ENCODE data around the gene PANX2. TPM values are rescaled to one million over a fixed set of nuclear protein-coding genes. Genes with fewer than 3 reads are reported as not detected.

PANX2 gene
- total and polyA plus RNA-seq, 2 donors (not counting 1 experiment from before 2014, with no cell fraction given) = 0.04 to 0.59 TPM

DNA sequence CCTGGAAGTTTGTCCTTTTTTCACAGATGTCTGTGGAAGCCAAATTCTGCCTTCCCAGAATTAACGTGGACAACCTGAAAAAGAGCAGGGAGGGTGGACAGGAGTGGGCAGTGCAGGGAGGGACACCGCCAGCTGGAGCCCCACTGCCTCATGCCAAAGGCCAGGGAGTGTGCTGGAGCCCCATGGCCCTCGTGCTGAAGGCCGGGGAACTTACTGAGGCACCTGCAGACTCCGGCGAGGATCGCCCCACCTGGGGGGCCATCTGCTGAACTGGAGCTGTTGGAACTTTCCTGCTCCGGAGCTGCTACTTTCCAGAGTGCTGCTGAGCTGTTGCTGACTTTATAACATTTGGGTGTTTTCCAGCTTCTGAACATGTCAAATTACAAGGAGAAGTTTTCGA lies 45.5 kb upstream of the PANX2 start:
- no peaks in the 10 kb centered on the region for H3K79me2 ChIP-seq (ENCODE audit: control insufficient read depth, insufficient read depth, low read length)
- no peaks in the 10 kb centered on the region for H3K4me1 Mint-ChIP-seq
- H3K9me3 ChIP-seq (ENCODE audit: control extremely low read depth in 1 of 3, control insufficient read depth in 2 of 3, insufficient read depth in 1 of 3, low read length in 2 of 3) = peaks cover 0 to 33% (median 8%) of the 10 kb centered on the region in 3 donors
- CTCF ChIA-PET = interaction anchor here (0.7 kb wide), 1 partner anchor 12 kb away, joined by 3 read pairs; no protein-coding TSS in a partner anchor
- DNase-seq (no peak), ATAC-seq (ENCODE audit: low read depth) (no peak)
- no peak overlapping the region for H3K27ac ChIP-seq (ENCODE audit: low read length in 2 of 2)
- H2AFZ ChIP-seq (ENCODE audit: insufficient read depth, low read depth, low read length, poor library complexity, severe bottlenecking) = no peak overlapping the region
- H3K4me3 Mint-ChIP-seq = no peak overlapping the region
- WGBS (ENCODE audit: insufficient coverage) = 93% methylated on average over 9 of the region's 9 CpGs
- intact Hi-C loops (cut with micrococcal nuclease) = no loop called here
- POLR2A ChIA-PET = no interaction called here
- no peak for TF ChIP-seq CTCF (IDR thresholded peaks at IDR 0.05)
- TF ChIP-seq EZH2 (IDR thresholded peaks at IDR 0.05; ENCODE audit: borderline replicate concordance, insufficient read depth, low read depth, low read length, poor library complexity, severe bottlenecking) = no peak
- no peaks in the 10 kb centered on the region for H4K20me1 ChIP-seq (ENCODE audit: control insufficient read depth, insufficient read depth, low read length, poor library complexity, severe bottlenecking)
- H3K27me3 Mint-ChIP-seq = peaks cover 37% of the 10 kb centered on the region
- H3K36me3 ChIP-seq (replicated peaks in 1 of 2; ENCODE audit: control extremely low read depth in 1 of 2, control insufficient read depth in 1 of 2, extremely low read depth in 1 of 2, insufficient read depth in 2 of 2, low read length in 1 of 2) = no peaks in the 10 kb centered on the region
- no peak overlapping the region for H3K9ac ChIP-seq (ENCODE audit: low read length)
- no peak overlapping the region for H3K4me3 ChIP-seq (ENCODE audit: control extremely low read depth in 1 of 5, extremely low read depth in 1 of 5, insufficient read depth in 1 of 5, low read depth in 2 of 5, low read length in 4 of 5)
- H3K27ac Mint-ChIP-seq = no peak overlapping the region
- peaks cover 10% of the 10 kb centered on the region for H3K9me3 Mint-ChIP-seq (ENCODE audit: insufficient read depth)
- peaks cover 0 to 9% (median 4%) of the 10 kb centered on the region in 4 experiments for H3K27me3 ChIP-seq (replicated peaks in 1 of 4; ENCODE audit: control extremely low read depth in 1 of 4, control insufficient read depth in 3 of 4, insufficient read depth in 4 of 4, low read length in 3 of 4)
- H3K4me2 ChIP-seq (replicated peaks; ENCODE audit: low read depth, low read length, poor library complexity, severe bottlenecking) = no peak overlapping the region
- no peaks in the 10 kb centered on the region for H3K4me1 ChIP-seq (ENCODE audit: control insufficient read depth in 2 of 2, insufficient read depth in 2 of 2, low read length in 2 of 2)

- no peak for ATAC-seq (ENCODE audit: low read depth)
- TF ChIP-seq EZH2 (IDR thresholded peaks at IDR 0.05; ENCODE audit: borderline replicate concordance, insufficient read depth, low read depth, low read length, poor library complexity, severe bottlenecking) = no peak
- no peak for TF ChIP-seq CTCF (IDR thresholded peaks at IDR 0.05)
- CTCF ChIA-PET = no interaction called here
- Histone ChIP-seq H3K27ac (ENCODE audit: low read length in 2 of 2) (no peak overlapping the region), H3K27me3 (replicated peaks in 1 of 4; ENCODE audit: control extremely low read depth in 1 of 4, control insufficient read depth in 3 of 4, insufficient read depth in 4 of 4, low read length in 3 of 4) (peaks cover 0 to 7% (median 3%) of the 10 kb centered on the region in 4 experiments), H3K9me3 (ENCODE audit: control extremely low read depth in 1 of 3, control insufficient read depth in 2 of 3, insufficient read depth in 1 of 3, low read length in 2 of 3) (peaks cover 0 to 12% (median 2%) of the 10 kb centered on the region in 3 donors), H3K9ac (ENCODE audit: low read length) (no peak overlapping the region), H3K4me3 (ENCODE audit: control extremely low read depth in 1 of 5, extremely low read depth in 1 of 5, insufficient read depth in 1 of 5, low read depth in 2 of 5, low read length in 4 of 5) (no peak overlapping the region), H3K4me2 (replicated peaks; ENCODE audit: low read depth, low read length, poor library complexity, severe bottlenecking) (no peak overlapping the region), H3K4me1 (ENCODE audit: control insufficient read depth in 2 of 2, insufficient read depth in 2 of 2, low read length in 2 of 2) (no peaks in the 10 kb centered on the region), H3K36me3 (replicated peaks in 1 of 2; ENCODE audit: control extremely low read depth in 1 of 2, control insufficient read depth in 1 of 2, extremely low read depth in 1 of 2, insufficient read depth in 2 of 2, low read length in 1 of 2) (no peaks in the 10 kb centered on the region), H3K79me2 (ENCODE audit: control insufficient read depth, insufficient read depth, low read length) (no peaks in the 10 kb centered on the region), H4K20me1 (ENCODE audit: control insufficient read depth, insufficient read depth, low read length, poor library complexity, severe bottlenecking) (no peaks in the 10 kb centered on the region), H2AFZ (ENCODE audit: insufficient read depth, low read depth, low read length, poor library complexity, severe bottlenecking) (no peak overlapping the region)
- intact Hi-C loops (cut with micrococcal nuclease) = no loop called here
- DNase-seq = no peak
- H3K27me3 Mint-ChIP-seq = peaks cover 46% of the 10 kb centered on the region
- no peak overlapping the region for H3K27ac Mint-ChIP-seq
- H3K4me3 Mint-ChIP-seq = no peak overlapping the region
- POLR2A ChIA-PET = no interaction called here
- no peaks in the 10 kb centered on the region for H3K4me1 Mint-ChIP-seq
- WGBS (ENCODE audit: insufficient coverage) = 86% methylated on average over 7 of the region's 10 CpGs
- peaks cover 2% of the 10 kb centered on the region for H3K9me3 Mint-ChIP-seq (ENCODE audit: insufficient read depth)
Measured at GRCh38 chr22:50129121-50129736, 41.3 kb upstream of the PANX2 start.
